HG02759 (cell line): Measurements from ENCODE around the gene RGSL1.
"Not testable (repeated sequence)": the region's sequence is repeated elsewhere in the genome, so short reads cannot be mapped to it uniquely, and the experiment has no call there.

ENCODE experiments used
- ATAC-seq: cut with Tn5 transposase; IDR thresholded peaks from one replicate; pipeline ENCODE4 v1.9.1; 2021; ENCODE audit warnings: mild to moderate bottlenecking, moderate library complexity; ENCODE audit not compliant: unreplicated experiment

The RGSL1 gene

DNA sequence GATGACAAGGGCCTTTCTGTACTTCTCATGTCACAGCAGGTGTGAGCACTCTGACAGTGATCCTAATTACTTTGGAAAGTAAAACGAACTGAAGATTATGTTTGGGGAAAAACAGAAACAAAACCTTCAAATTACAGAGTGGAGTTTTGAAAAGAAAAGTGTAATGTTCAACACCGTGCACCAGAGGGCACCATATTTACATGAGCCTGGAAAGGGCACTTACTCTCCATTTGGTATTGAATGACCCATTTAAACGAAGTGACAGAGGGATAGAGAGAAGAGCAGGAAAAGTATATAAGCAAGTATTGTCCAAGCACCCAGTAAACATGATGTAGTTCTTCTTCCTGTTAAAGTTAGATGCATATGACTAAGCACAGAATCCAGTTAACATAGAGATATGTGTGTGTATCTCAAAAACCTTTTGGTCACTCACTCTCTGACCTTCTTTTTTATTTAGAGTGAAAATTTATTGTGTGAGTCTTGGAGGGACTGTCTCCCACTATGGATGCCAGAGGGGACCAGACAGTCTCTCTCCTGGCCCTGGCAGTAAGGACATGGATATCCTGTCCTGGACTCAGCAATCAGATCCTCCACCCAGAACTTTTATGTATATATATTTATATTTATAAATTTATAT is 3.8 kb upstream of the RGSL1 start:
- ATAC-seq = peak; percentile 49

DNA sequence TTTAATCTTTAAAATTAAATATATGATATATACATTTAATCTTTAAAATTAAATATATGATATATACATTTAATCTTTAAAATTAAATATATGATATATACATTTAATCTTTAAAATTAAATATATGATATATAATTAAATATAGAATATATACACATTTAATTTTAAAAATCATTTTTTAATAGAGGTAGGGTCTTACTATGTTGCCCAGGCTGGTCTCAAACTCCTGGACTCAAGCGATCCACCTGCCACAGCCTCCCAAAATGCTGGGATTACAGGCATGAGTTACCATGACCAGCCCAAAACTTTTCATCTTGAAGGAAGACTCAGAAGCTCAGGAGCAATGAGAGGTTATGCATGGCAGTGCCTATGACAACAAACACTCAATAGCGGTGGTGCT is 2.8 kb upstream of the RGSL1 start:
- ATAC-seq = not testable (repeated sequence)

DNA sequence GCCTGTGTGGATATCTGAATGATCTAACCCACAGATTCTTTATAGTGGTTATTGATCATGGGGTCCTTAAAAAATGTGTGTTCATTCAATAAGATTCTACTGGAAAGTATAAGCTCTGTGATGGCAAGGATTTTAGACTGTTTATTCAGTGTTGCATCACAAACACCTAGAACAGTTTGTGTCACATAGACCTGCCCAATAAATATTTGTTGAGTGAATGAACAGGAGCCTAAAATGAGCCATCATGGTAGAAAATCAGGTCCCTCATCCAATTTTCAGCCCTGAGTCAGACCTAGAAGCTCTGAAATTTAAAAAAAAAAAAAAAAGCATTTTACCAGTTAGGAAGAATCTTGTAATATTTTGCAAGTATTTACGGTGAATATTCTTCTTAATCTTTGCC is 2.3 kb upstream of the RGSL1 start:
- no peak for ATAC-seq

DNA sequence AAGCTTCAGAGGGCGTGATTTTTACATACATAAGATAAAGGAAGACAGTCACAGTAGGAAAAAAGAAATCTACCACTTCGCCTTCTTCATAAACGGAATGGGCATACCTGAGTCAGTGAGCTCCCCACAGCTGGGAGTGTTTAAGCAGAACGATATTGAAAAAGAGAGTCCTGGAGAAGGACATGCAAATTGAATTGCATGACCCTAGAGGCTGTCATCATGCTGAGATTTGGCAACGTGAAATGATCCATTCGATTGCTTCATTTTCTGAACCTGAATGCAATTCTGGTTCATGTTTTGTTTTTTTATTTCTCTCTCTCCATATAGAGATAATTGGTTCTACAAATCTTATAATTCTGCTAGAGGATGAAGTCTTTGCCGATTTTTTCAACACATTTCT is 3.7 kb downstream of the RGSL1 start:
- no peak for ATAC-seq

DNA sequence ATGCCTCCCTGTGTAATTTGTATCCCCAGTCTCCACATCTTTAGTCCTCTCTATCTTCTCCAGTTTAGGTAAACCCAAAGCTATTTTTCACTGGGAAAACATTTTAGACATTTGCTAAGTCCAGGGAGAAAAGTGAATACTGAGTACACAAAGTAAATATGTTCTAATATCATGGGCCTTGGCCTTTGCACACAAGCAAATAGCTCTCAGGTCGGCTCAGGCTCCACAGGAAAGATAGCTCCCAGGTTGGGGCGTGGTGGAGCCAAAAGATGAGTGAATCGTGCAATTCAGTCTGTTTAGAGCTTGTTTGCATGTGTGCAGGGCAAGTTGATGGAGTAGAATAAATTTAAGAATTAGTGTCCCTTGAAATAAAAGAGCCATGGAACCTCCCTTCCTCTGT is 7.9 kb downstream of the RGSL1 start:
- no peak for ATAC-seq

DNA sequence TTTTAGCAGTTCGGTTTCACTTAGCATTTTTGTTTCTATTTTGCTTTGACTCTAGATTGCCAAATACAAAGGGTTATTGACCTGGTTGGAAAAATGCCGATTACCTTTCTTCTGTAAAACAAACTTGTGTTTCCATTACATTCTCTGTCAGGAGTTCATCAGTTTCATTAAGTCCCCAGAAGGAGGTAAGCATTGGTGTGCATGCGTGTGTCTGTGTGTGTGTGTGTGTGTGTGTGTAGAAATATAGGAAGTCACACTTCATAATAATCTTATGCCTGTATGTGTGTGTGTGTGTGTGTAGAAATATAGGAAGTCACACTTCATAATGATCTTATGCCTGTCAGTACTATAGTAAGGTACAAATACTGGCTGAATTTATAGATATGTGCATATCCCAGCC is 10.0 kb downstream of the RGSL1 start:
- ATAC-seq = no peak

DNA sequence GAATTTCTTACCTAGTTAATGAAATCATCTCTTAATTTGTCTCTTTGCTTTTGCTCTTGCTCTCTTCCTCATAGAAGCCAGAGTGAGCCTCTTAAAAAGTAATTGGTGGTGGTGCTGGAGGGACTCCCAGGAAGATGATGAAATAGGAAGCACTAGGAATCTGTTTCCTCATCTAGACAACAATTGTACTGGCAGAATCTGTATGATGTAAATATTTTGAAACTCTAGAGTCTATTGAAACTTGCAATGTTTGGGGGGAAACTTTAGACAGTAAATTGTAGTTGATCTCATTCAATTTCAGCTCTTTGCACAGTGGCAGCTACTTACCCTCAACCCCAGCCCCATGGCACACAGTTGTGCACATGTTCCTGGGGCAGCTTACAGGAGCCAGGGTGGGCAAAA is 10.6 kb downstream of the RGSL1 start:
- ATAC-seq = no peak

DNA sequence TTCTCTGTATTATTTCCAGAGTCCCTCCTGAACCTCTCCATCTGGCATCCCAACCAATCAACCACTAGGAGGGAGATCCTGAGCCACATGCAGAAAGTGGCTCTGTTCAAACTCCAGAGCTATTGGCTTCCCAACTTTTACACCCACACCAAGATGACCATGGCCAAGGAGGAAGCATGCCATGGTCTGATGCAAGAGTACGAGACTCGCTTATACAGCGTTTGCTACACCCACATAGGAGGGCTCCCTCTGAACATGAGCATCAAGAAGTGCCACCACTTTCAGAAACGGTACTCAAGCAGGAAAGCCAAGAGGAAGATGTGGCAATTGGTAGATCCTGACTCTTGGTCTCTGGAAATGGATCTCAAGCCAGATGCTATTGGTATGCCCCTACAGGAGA is 23.6 kb downstream of the RGSL1 start:
- no peak for ATAC-seq

DNA sequence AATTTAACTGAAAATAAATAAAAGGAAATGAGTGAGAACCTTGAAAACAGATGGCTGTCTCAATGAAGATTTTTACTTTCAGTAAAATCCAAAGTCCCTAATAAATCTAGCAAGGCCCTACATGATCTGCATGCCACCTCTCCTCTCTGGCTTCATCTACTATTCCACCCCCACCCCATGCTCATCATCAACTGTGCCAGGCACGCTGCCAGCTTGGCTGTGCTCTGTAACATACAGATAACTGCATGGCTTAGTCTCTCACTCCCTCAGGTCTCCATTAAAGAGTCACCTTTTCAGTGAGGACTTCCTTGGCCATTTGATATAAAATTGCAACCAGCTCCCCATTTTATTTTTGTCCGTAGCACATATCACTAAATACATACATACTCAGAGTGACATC is 26.7 kb downstream of the RGSL1 start:
- ATAC-seq = no peak

DNA sequence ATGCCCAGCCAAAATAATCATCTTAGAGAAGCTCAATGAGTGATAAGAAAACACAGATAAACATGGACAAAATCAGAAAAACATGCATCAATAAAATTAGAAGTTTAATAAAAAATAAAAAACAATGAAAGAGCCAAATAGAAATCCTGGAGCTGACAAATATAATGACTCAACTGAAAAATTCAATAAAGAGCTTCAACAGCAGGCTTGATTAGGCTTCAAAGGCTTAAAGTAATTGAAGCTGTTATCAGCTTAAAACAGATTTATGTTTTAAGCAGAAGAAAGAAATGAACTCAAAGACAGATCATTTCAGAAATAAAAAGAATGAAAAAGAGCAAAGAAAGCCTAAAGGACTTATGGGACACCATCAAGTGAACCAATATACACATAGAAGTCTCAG is 28.3 kb downstream of the RGSL1 start:
- no peak for ATAC-seq

DNA sequence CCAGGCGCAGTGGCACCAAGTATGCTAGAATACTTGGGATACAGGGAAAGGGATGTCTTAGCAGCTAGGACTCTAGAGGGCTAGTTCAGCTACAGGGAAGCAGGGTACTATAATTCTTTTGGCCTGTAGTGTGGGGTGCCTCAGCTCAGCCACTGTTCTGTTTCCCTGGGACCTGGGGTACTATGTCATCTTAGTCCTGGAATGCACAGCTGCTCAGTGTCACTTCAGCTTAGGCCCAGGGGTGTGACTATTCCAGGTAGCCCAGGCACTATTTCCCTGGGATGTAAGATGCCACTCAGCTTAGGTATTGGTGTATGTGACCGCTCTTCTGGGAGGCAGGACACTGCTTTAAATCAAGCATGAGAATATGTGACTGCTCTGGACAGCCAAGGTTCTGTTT is 34.1 kb downstream of the RGSL1 start:
- no peak for ATAC-seq

DNA sequence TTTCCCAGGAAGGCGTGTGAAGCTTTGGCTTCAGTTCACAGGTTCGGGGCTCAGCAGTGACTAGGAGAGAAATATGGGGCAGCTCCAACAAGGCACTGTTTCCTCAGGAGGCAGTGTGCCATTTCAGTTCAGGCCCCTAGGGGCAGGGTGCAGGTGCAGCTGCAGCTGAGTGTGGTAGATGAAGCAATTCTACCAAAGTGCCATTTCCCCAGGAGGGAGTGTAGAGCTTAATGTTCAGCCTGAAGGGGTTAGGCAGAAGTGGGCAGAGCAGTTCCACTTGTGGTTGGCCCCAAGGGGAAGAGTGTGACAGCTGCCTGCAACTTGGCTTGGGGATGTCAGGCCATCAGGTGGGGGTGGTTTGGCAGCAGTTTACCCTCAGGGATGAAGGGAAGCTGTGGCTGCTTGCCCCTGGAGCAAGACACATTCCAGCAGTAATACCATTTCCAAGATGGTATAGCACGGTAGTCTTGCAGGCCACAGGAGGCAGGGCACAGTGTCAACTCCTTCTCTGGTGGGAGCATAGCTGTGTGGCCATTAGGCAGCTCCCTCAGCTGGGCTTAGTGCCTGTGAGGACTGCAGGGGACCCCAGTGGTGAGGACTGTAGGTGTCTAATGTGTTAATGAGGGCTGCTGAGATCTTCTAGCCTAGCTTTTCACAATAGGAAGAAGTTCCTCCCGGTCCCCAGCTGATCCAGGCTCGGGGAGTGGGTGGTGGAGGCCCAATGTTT is 34.7 kb downstream of the RGSL1 start:
- peak; percentile 96 for ATAC-seq

DNA sequence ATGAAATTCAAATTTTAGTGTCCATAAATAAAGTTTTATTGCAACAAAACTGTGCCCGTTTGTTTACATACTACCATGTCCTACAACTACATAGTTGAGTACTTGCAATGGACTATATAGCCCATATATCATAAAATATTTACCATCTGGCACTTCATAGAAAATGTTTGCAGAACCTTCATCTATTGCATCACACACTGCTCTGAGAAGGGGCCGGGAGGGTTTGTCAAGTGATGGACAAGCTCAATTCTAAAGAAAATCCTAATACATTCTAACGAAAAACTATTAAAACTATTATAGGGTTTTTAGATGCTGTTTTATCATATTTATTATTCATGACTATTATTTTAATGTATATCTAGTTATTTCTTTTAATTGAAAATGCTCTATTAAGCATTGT is 35.9 kb downstream of the RGSL1 start:
- no peak for ATAC-seq

DNA sequence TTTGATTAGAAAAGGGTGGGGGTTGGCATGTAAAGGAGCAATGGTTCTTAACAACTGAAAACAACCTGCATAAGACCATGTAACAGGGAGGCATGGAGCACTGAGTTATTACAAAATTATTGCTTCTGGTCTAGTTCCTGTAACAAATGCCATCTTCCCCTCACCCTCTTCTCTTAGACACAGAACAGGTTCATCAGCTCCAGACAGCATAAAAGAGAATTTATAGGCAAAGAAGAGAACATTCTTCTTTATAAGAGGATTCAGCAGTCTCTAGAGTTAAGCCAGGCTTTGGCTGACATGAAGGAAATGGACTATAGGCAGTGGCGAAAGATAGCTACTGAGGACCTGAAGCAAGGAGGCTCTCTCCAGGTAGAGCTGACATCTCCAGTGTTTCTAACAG is 38.9 kb downstream of the RGSL1 start:
- no peak for ATAC-seq

DNA sequence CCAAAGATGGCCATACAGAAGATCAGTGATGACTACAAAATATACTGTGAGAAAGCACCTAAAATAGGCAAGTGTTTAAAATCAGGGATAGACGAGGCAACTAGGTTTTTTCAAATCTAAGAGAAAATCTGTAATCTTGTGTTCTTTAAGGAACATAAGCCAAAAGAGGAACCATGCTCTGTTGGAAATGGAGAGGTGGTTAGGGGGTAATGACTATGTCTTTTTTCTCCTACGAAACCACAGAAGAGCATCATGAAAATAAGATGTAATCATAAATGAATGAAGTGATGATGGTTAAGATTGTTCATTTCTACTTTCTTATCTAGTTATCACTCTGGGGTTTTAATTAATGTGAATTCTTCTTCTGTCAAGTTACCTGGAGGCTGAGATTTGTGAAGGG is 43.1 kb downstream of the RGSL1 start:
- ATAC-seq = no peak

DNA sequence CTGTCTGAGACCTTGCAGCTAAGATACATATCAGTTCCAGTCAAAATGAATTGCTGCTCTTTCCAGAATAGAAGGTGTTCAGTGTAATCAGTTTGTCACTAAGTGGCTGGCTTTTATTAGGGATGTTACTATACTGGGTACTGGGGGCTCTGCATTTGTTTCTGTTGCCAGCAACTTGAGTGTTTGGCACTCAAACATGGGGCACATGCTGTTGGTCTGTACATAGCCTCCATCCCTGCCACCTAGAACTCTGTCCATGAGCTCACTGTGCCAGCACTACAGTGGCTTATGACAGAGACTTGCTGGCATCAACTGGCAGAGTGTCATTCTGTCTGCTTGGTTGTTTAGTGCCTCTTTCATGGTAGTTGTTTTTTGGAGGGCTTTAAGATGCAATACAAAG is 45.1 kb downstream of the RGSL1 start:
- no peak for ATAC-seq

DNA sequence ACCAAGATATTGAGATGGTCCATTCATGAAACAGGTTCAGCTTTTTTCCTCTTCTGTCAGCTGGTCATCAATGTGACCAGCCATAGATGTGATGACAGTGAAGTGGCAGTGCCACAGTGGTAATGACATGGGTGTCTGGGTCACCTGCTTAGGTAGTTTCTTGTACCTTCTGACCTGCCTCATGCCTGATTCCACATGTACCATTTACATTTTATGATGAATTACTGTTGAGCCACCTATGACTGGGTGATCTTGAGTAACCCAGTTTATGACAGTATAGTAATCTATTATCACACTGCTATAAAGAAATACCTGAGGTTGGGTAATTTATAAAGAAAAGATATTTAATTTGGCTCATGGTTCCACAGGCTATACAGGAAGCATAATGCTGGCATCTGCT is 45.7 kb downstream of the RGSL1 start:
- no peak for ATAC-seq

DNA sequence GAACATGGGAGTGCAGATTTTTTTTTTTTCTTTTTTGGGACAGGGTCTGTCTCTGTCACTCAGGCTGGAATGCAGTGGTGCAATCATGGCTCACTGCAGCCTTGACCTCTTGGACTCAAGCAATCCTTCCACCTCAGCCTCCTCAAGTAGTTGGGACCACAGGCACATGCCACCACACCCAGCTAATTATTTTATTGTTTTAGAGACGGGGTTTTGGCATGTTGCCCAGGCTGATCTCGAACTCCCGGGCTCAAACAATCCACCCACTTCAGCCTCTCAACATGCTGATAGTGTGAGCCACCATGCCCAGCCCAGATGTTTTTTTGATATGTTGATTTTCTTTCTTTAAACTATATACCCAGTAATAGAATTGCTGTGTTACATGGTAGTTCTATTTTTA is 57.7 kb downstream of the RGSL1 start:
- ATAC-seq = no peak

DNA sequence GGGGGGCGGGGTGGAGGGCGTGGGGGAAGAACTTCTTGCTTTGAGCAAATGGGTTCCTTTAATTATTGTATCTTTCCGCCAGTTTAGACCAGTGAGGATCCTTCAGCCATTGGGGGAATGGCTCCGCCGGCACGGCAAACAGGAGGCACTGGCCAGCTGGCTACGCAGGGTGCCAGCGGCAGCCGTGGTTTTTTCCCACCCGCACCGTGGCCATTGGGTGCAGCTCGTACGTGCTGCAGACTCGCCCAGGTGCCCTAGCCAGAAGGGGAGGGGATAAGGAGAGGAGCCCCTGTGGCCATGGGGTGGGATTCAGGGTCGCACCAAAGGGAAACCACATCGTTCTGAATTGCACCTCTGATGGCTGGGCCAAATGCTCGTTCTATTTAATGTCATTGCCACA is 65.6 kb downstream of the RGSL1 start:
- ATAC-seq = no peak

DNA sequence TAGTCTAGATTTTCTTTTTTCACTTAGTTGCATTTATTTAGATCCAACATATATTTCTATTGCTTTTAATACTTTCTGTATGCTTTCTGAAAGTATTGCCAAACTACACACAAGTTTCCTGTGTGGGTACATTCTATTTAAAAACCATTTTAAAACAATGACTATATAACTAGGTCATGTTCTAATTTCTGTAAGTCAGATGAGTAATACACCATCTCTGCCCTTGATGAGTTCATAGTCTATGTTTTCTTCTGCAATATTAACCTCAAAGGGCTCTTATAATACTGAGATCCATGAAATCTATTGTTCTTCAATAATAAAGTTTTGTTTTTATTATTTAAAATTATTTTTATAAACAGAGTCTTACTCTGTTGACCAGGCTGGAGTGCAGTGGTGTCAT is 70.8 kb downstream of the RGSL1 start:
- no peak for ATAC-seq

DNA sequence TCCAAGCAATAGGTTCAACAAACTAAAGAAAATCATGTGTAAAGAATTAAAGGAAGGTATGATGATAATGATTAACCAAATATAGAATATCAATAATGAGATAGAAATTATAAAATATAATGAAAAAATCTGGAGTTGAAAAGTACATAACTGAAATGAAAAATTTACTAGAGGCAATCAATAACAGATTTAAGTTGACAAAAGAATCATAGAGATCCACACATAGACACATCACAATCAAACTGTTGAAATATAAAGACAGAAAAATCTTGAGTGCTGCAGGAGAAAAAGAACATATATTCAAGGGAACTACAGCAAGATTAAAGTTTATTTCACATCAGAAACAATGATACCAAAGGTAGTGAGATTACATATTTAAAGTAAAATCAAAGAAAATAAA is 75.4 kb downstream of the RGSL1 start:
- no peak for ATAC-seq

DNA sequence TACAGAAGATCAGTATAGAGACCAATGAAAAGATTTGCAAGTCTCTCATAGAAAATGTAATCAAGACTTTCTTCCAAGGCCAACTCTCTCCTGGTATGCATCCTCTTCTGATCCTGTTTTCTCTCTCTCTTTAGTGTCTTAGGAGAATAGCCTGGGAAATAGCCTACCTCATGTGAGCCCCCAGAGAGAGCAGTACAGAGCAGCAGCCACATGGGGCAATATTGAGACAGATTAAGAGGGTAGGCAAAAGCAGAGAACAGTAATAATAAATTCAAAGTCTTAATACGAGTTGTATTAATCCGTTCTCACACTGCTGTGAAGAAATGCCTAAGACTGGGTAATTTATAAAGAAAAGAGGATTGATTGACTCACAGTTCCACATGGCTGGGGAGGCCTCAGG is 77.7 kb downstream of the RGSL1 start:
- no peak for ATAC-seq

DNA sequence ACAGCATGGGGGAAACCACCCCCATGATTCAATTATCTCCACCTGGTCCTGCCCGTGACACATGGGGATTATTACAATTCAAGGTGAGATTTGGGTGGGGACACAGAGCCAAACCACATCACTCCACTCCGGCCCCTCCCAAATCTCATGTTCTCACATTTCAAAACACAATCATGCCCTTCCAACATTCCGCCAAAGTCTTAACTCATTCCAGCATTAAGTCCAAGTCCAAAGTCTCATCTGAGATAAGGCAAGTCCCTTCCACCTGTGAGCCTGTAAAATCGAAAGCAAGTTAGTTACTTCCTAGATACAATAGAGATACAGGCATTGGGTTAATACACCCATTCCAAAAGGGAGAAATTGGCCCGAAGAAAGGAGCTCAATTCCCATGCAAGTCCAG is 78.3 kb downstream of the RGSL1 start:
- ATAC-seq = not testable (repeated sequence)
